ENCODE results near the gene GBGT1.
"Not testable (repeated sequence)": the region's sequence is repeated elsewhere in the genome, so short reads cannot be mapped to it uniquely, and the experiment has no call there.

Gene GBGT1

GRCh38 chr9:133194597-133194996 is 30.9 kb upstream of the GBGT1 start:
- no peak for DNase-seq

- DNase-seq = no peak
Observed at GRCh38 chr9:133191989-133192388, 28.3 kb upstream of the GBGT1 start.

GRCh38 chr9:133189826-133190225 is 26.1 kb upstream of the GBGT1 start:
- no peak for DNase-seq

- no peak for DNase-seq
Observed at GRCh38 chr9:133188843-133189180, 25.1 kb upstream of the GBGT1 start.

GRCh38 chr9:133188006-133188842 is 24.5 kb upstream of the GBGT1 start:
- no peak for DNase-seq

- no peak for DNase-seq
Observed at GRCh38 chr9:133187561-133188005, 23.9 kb upstream of the GBGT1 start.

- DNase-seq = no peak
Observed at GRCh38 chr9:133186736-133187135, 23.0 kb upstream of the GBGT1 start.

GRCh38 chr9:133184971-133185370 is 21.3 kb upstream of the GBGT1 start:
- peak; percentile 62 for DNase-seq

- DNase-seq = no peak
Observed at GRCh38 chr9:133182151-133182550, 18.4 kb upstream of the GBGT1 start.

GRCh38 chr9:133181561-133181960 is 17.8 kb upstream of the GBGT1 start:
- no peak for DNase-seq

- DNase-seq = no peak
Observed at GRCh38 chr9:133180953-133181352, 17.2 kb upstream of the GBGT1 start.

- DNase-seq = no peak
Observed at GRCh38 chr9:133173056-133173455, 9.3 kb upstream of the GBGT1 start.

- DNase-seq = no peak
Observed at GRCh38 chr9:133171161-133171961, 7.6 kb upstream of the GBGT1 start.

- no peak for DNase-seq
Observed at GRCh38 chr9:133170716-133171115, 7.0 kb upstream of the GBGT1 start.

- DNase-seq = not testable (repeated sequence)
Observed at GRCh38 chr9:133169687-133170086, 6.0 kb upstream of the GBGT1 start.

- no peak for DNase-seq
Observed at GRCh38 chr9:133169102-133169501, 5.4 kb upstream of the GBGT1 start.

- no peak for DNase-seq
Observed at GRCh38 chr9:133168432-133168831, 4.7 kb upstream of the GBGT1 start.

GRCh38 chr9:133167769-133168168 is 4.1 kb upstream of the GBGT1 start:
- no peak for DNase-seq

GRCh38 chr9:133167096-133167730 is 3.5 kb upstream of the GBGT1 start:
- no peak for DNase-seq

- DNase-seq = no peak
Observed at GRCh38 chr9:133166392-133166791, 2.7 kb upstream of the GBGT1 start.

- no peak for DNase-seq
Observed at GRCh38 chr9:133165452-133165730, 1.7 kb upstream of the GBGT1 start.

- no peak for DNase-seq
Observed at GRCh38 chr9:133164191-133164590, 477 bp upstream of the GBGT1 start.

- DNase-seq = no peak
Observed at GRCh38 chr9:133162861-133163503, 732 bp downstream of the GBGT1 start.

Data from activated CD4-positive, alpha-beta T cell treated with anti-CD3 and anti-CD28 coated beads for 48 hours (primary cell).